ENCODE results near the gene BACH1. TPM values are rescaled to one million over a fixed set of nuclear protein-coding genes. Genes with fewer than 3 reads are reported as not detected.

Gene BACH1
- total RNA-seq, 2 experiments from 2014 or later = 21.8 to 23.2 TPM

GRCh38 chr21:29316806-29317205 lies 18.1 kb downstream of the BACH1 start:
- DNase-seq = no peak
- H3K27ac Mint-ChIP-seq = no peak overlapping the region
- no peaks in the 10 kb centered on the region for H3K27me3 Mint-ChIP-seq
- peaks cover 3% of the 10 kb centered on the region for H3K9me3 Mint-ChIP-seq
- peaks cover 41% of the 10 kb centered on the region for H3K4me1 Mint-ChIP-seq
- no peak overlapping the region for H3K4me3 Mint-ChIP-seq
- H3K36me3 Mint-ChIP-seq = peaks cover 34% of the 10 kb centered on the region

GRCh38 chr21:29318354-29318753 lies 19.6 kb downstream of the BACH1 start:
- Mint-ChIP-seq H3K4me3 (no peak overlapping the region), H3K27me3 (no peaks in the 10 kb centered on the region), H3K9me3 (peaks cover 3% of the 10 kb centered on the region), H3K27ac (no peak overlapping the region), H3K4me1 (peaks cover 34% of the 10 kb centered on the region), H3K36me3 (peaks cover 35% of the 10 kb centered on the region)
- no peak for DNase-seq

- no peak overlapping the region for H3K4me3 Mint-ChIP-seq
- peaks cover 19% of the 10 kb centered on the region for H3K4me1 Mint-ChIP-seq
- H3K27ac Mint-ChIP-seq = no peak overlapping the region
Observed at GRCh38 chr21:29320031-29320430, 21.3 kb downstream of the BACH1 start.

GRCh38 chr21:29321217-29321616 lies 22.5 kb downstream of the BACH1 start:
- H3K27me3 Mint-ChIP-seq = no peaks in the 10 kb centered on the region
- H3K4me1 Mint-ChIP-seq = peaks cover 16% of the 10 kb centered on the region
- peaks cover 42% of the 10 kb centered on the region for H3K36me3 Mint-ChIP-seq
- no peak overlapping the region for H3K4me3 Mint-ChIP-seq
- peaks cover 3% of the 10 kb centered on the region for H3K9me3 Mint-ChIP-seq
- no peak overlapping the region for H3K27ac Mint-ChIP-seq
- no peak for DNase-seq

More at GRCh38 chr21:29320031-29320430, 21.3 kb downstream of the BACH1 start:
- DNase-seq = no peak
- H3K27me3 Mint-ChIP-seq = no peaks in the 10 kb centered on the region
- H3K9me3 Mint-ChIP-seq = peaks cover 3% of the 10 kb centered on the region
- H3K36me3 Mint-ChIP-seq = peaks cover 42% of the 10 kb centered on the region

- Mint-ChIP-seq H3K27me3 (no peaks in the 10 kb centered on the region), H3K4me1 (peaks cover 11% of the 10 kb centered on the region), H3K36me3 (peaks cover 51% of the 10 kb centered on the region), H3K9me3 (peaks cover 3% of the 10 kb centered on the region), H3K4me3 (no peak overlapping the region), H3K27ac (no peak overlapping the region)
- no peak for DNase-seq
Observed at GRCh38 chr21:29321932-29322928, 23.5 kb downstream of the BACH1 start.

- H3K27ac Mint-ChIP-seq = no peak overlapping the region
- peaks cover 7% of the 10 kb centered on the region for H3K4me1 Mint-ChIP-seq
- H3K4me3 Mint-ChIP-seq = no peak overlapping the region
- H3K36me3 Mint-ChIP-seq = peaks cover 48% of the 10 kb centered on the region
- no peaks in the 10 kb centered on the region for H3K27me3 Mint-ChIP-seq
- peaks cover 3% of the 10 kb centered on the region for H3K9me3 Mint-ChIP-seq
- no peak for DNase-seq
Observed at GRCh38 chr21:29323189-29323588, 24.5 kb downstream of the BACH1 start.

GRCh38 chr21:29326914-29327554 lies 28.3 kb downstream of the BACH1 start:
- Mint-ChIP-seq H3K4me3 (no peak overlapping the region), H3K27me3 (no peaks in the 10 kb centered on the region), H3K36me3 (peaks cover 25% of the 10 kb centered on the region), H3K9me3 (no peaks in the 10 kb centered on the region), H3K27ac (no peak overlapping the region), H3K4me1 (peaks cover 5% of the 10 kb centered on the region)
- DNase-seq = no peak

- H3K4me1 Mint-ChIP-seq = peaks cover 15% of the 10 kb centered on the region
- no peak overlapping the region for H3K4me3 Mint-ChIP-seq
- no peaks in the 10 kb centered on the region for H3K27me3 Mint-ChIP-seq
- no peaks in the 10 kb centered on the region for H3K9me3 Mint-ChIP-seq
- no peak overlapping the region for H3K27ac Mint-ChIP-seq
- H3K36me3 Mint-ChIP-seq = peaks cover 20% of the 10 kb centered on the region
- DNase-seq = no peak
Observed at GRCh38 chr21:29329406-29329805, 30.7 kb downstream of the BACH1 start.

GRCh38 chr21:29330797-29331196 lies 32.1 kb downstream of the BACH1 start:
- H3K4me3 Mint-ChIP-seq = no peak overlapping the region
- H3K4me1 Mint-ChIP-seq = peaks cover 19% of the 10 kb centered on the region
- no peaks in the 10 kb centered on the region for H3K27me3 Mint-ChIP-seq
- no peak overlapping the region for H3K27ac Mint-ChIP-seq
- peaks cover 26% of the 10 kb centered on the region for H3K36me3 Mint-ChIP-seq
- DNase-seq = no peak
- no peaks in the 10 kb centered on the region for H3K9me3 Mint-ChIP-seq

- DNase-seq = no peak
- Mint-ChIP-seq H3K27me3 (no peaks in the 10 kb centered on the region), H3K36me3 (peaks cover 15% of the 10 kb centered on the region), H3K4me3 (no peak overlapping the region), H3K4me1 (peaks cover 22% of the 10 kb centered on the region), H3K9me3 (no peaks in the 10 kb centered on the region), H3K27ac (no peak overlapping the region)
Observed at GRCh38 chr21:29332461-29333362, 34.0 kb downstream of the BACH1 start.

- H3K4me1 Mint-ChIP-seq = peaks cover 22% of the 10 kb centered on the region
- H3K9me3 Mint-ChIP-seq = no peaks in the 10 kb centered on the region
- no peak overlapping the region for H3K27ac Mint-ChIP-seq
- no peaks in the 10 kb centered on the region for H3K27me3 Mint-ChIP-seq
- H3K36me3 Mint-ChIP-seq = peaks cover 15% of the 10 kb centered on the region
- DNase-seq = no peak
- no peak overlapping the region for H3K4me3 Mint-ChIP-seq
Observed at GRCh38 chr21:29333406-29333805, 34.7 kb downstream of the BACH1 start.

- Mint-ChIP-seq H3K9me3 (no peaks in the 10 kb centered on the region), H3K36me3 (peaks cover 15% of the 10 kb centered on the region), H3K4me3 (no peak overlapping the region), H3K27ac (no peak overlapping the region), H3K4me1 (peaks cover 24% of the 10 kb centered on the region), H3K27me3 (no peaks in the 10 kb centered on the region)
- no peak for DNase-seq
Observed at GRCh38 chr21:29334717-29335428, 36.2 kb downstream of the BACH1 start.

GRCh38 chr21:29335720-29336119 lies 37.0 kb downstream of the BACH1 start:
- Mint-ChIP-seq H3K27ac (no peak overlapping the region), H3K4me1 (peaks cover 26% of the 10 kb centered on the region), H3K27me3 (no peaks in the 10 kb centered on the region), H3K9me3 (no peaks in the 10 kb centered on the region), H3K36me3 (peaks cover 15% of the 10 kb centered on the region), H3K4me3 (no peak overlapping the region)
- no peak for DNase-seq

GRCh38 chr21:29338256-29338655 lies 39.5 kb downstream of the BACH1 start:
- H3K4me3 Mint-ChIP-seq = no peak overlapping the region
- no peaks in the 10 kb centered on the region for H3K27me3 Mint-ChIP-seq
- H3K36me3 Mint-ChIP-seq = peaks cover 14% of the 10 kb centered on the region
- DNase-seq = no peak
- H3K4me1 Mint-ChIP-seq = peaks cover 25% of the 10 kb centered on the region
- no peak overlapping the region for H3K27ac Mint-ChIP-seq
- H3K9me3 Mint-ChIP-seq = no peaks in the 10 kb centered on the region

Data from activated naive CD8-positive, alpha-beta T cell treated with anti-CD3 and anti-CD28 coated beads for 36 hours (primary cell).